Activated CD8-positive, alpha-beta memory T cell treated with anti-CD3 and anti-CD28 coated beads for 1 hour (primary cell): ENCODE measurements around the gene ZFR2.
"Not testable (repeated sequence)": the region's sequence is repeated elsewhere in the genome, so short reads cannot be mapped to it uniquely, and the experiment has no call there.

Experiments
- DNase-seq, 2 donors: peaks; one replicate each; pipeline ENCODE4 v3.0.0-alpha.2; 2020; ENCODE audit warnings: low read depth in 1 of 2; ENCODE audit errors: extremely low read depth in 1 of 2

ZFR2 gene

GRCh38 chr19:3879656-3880055, 10.8 kb upstream of the ZFR2 start:
- no peak for DNase-seq

- not testable (repeated sequence) for DNase-seq
Measured at GRCh38 chr19:3874695-3875094, 5.9 kb upstream of the ZFR2 start.

GRCh38 chr19:3873151-3873550, 4.3 kb upstream of the ZFR2 start:
- no peak for DNase-seq

GRCh38 chr19:3867971-3868769, 668 bp downstream of the ZFR2 start:
- no peak for DNase-seq

GRCh38 chr19:3866910-3867638, 1.8 kb downstream of the ZFR2 start:
- no peak for DNase-seq

- no peak for DNase-seq
Measured at GRCh38 chr19:3863648-3864047, 5.2 kb downstream of the ZFR2 start.

GRCh38 chr19:3862826-3863500, 5.9 kb downstream of the ZFR2 start:
- DNase-seq = no peak

- DNase-seq = no peak
Measured at GRCh38 chr19:3860499-3860898, 8.3 kb downstream of the ZFR2 start.

GRCh38 chr19:3857449-3858003, 11.3 kb downstream of the ZFR2 start:
- DNase-seq = no peak

GRCh38 chr19:3855320-3855719, 13.5 kb downstream of the ZFR2 start:
- no peak for DNase-seq

GRCh38 chr19:3852614-3853254, 16.1 kb downstream of the ZFR2 start:
- DNase-seq = peak in 1 of 2 donors; percentile 26

GRCh38 chr19:3852177-3852511, 16.7 kb downstream of the ZFR2 start:
- DNase-seq = no peak

GRCh38 chr19:3851254-3852176, 17.3 kb downstream of the ZFR2 start:
- no peak for DNase-seq

- DNase-seq = no peak
Measured at GRCh38 chr19:3850320-3850972, 18.4 kb downstream of the ZFR2 start.

- no peak for DNase-seq
Measured at GRCh38 chr19:3849787-3850186, 19.1 kb downstream of the ZFR2 start.

GRCh38 chr19:3849092-3849491, 19.7 kb downstream of the ZFR2 start:
- DNase-seq = peak; percentile 21 to 24

GRCh38 chr19:3844596-3844995, 24.2 kb downstream of the ZFR2 start:
- DNase-seq = no peak

- no peak for DNase-seq
Measured at GRCh38 chr19:3842948-3843347, 25.9 kb downstream of the ZFR2 start.

- no peak for DNase-seq
Measured at GRCh38 chr19:3840804-3841203, 28.0 kb downstream of the ZFR2 start.
